SU-DHL-6 (cell line): ENCODE results near the gene SDK2.

Source experiments
- H2AFZ ChIP-seq: fragments of 200-600 bp; sonication (generic); 2 replicates; pipeline ENCODE4 v1.6.1; 2014; ENCODE audit warnings: low read depth, mild to moderate bottlenecking, moderate library complexity, mixed read lengths, antibody characterized with exemption, low read length; ENCODE audit not compliant: severe bottlenecking
- H3F3A ChIP-seq: fragments of 200-600 bp; shearing (Covaris generic); 2 replicates; pipeline ENCODE4 v1.6.0; 2016; ENCODE audit warnings: antibody characterized with exemption, mild to moderate bottlenecking; ENCODE audit not compliant: insufficient read depth
- H3K27ac ChIP-seq: fragments of 200-600 bp; sonication (generic); 2 replicates; pipeline ENCODE4 v1.5.1; 2016; ENCODE audit warnings: low read depth, mild to moderate bottlenecking, low read length, moderate library complexity, mixed read lengths
- H3K27me3 ChIP-seq: fragments of 200-600 bp; sonication (generic), shearing (Covaris generic); 2 replicates; pipeline ENCODE4 v1.6.0; 2014; ENCODE audit warnings: mild to moderate bottlenecking, low read length
- H3K36me3 ChIP-seq: fragments of 200-600 bp; sonication (generic); 2 replicates; pipeline ENCODE4 v1.6.1; 2014; ENCODE audit warnings: mild to moderate bottlenecking, low read length, mixed read lengths
- H3K4me2 ChIP-seq: fragments of 300-600, 200-600 bp; shearing (Covaris generic), sonication (generic); 2 replicates; pipeline ENCODE4 v1.6.0; 2014; ENCODE audit warnings: low read length, low read depth, mild to moderate bottlenecking; ENCODE audit not compliant: poor library complexity, severe bottlenecking
- H3K4me3 ChIP-seq: fragments of 200-600 bp; sonication (generic); 2 replicates; pipeline ENCODE4 v1.5.1; 2014; ENCODE audit warnings: antibody characterized with exemption, low read length, mild to moderate bottlenecking, mixed read lengths; ENCODE audit not compliant: insufficient read depth, poor library complexity, severe bottlenecking
- H3K79me2 ChIP-seq: fragments of 200-600 bp; sonication (generic); 2 replicates; pipeline ENCODE4 v1.6.1; 2014; ENCODE audit warnings: mild to moderate bottlenecking, low read length, moderate library complexity; ENCODE audit not compliant: insufficient read depth
- H3K9ac ChIP-seq: fragments of 200-600 bp; sonication (generic); 2 replicates; pipeline ENCODE4 v1.7.0; 2014; ENCODE audit warnings: mild to moderate bottlenecking, low read length
- H3K9me2 ChIP-seq: fragments of 200-600 bp; sonication (generic); replicated peaks from 2 replicates; pipeline ENCODE4 v1.6.1; 2014; ENCODE audit warnings: low read length; ENCODE audit not compliant: insufficient read depth
- H3K9me3 ChIP-seq: fragments of 200-600 bp; sonication (generic); 2 replicates; pipeline ENCODE4 v1.6.1; 2014; ENCODE audit warnings: low read length, mixed read lengths; ENCODE audit not compliant: insufficient read depth
- H4K20me1 ChIP-seq: fragments of 200-600 bp; sonication (generic); 2 replicates; pipeline ENCODE4 v1.6.1; 2014; ENCODE audit warnings: low read depth, mild to moderate bottlenecking, antibody characterized with exemption, low read length, moderate library complexity, mixed read lengths
- CTCF ChIP-seq: fragments of 200-600 bp; sonication (generic); IDR thresholded peaks from one replicate; pipeline ENCODE4 v1.5.1; 2017; ENCODE audit warnings: antibody characterized with exemption, mild to moderate bottlenecking, low read length, moderate library complexity; ENCODE audit not compliant: insufficient read depth, poor library complexity, severe bottlenecking
- EZH2phosphoT487 ChIP-seq: fragments of 200-600 bp; sonication (generic), shearing (Covaris generic); conservative IDR thresholded peaks from 2 replicates; pipeline ENCODE4 v1.6.1; 2018; ENCODE audit warnings: mild to moderate bottlenecking, antibody characterized with exemption, low read length, moderate library complexity, mixed read lengths

Gene SDK2

GRCh38 chr17:73290399-73291259 lies 353.6 kb downstream of the SDK2 start:
- no peak for TF ChIP-seq EZH2phosphoT487
- no peak for TF ChIP-seq CTCF
- Histone ChIP-seq H3K9me3 (no peaks in the 10 kb centered on the region), H3K9me2 (no peaks in the 10 kb centered on the region), H2AFZ (no peak overlapping the region), H3K27me3 (no peaks in the 10 kb centered on the region), H3K27ac (no peak overlapping the region), H3K79me2 (no peaks in the 10 kb centered on the region), H3K36me3 (no peaks in the 10 kb centered on the region), H3F3A (no peaks in the 10 kb centered on the region), H3K9ac (no peak overlapping the region), H3K4me2 (no peak overlapping the region), H4K20me1 (no peaks in the 10 kb centered on the region), H3K4me3 (no peak overlapping the region)

GRCh38 chr17:73289549-73290254 lies 354.5 kb downstream of the SDK2 start:
- Histone ChIP-seq H3K4me2 (no peak overlapping the region), H3K9ac (no peak overlapping the region), H3K27ac (no peak overlapping the region)

GRCh38 chr17:73288534-73289302 lies 355.5 kb downstream of the SDK2 start:
- Histone ChIP-seq H3F3A (no peaks in the 10 kb centered on the region), H3K36me3 (no peaks in the 10 kb centered on the region), H4K20me1 (no peaks in the 10 kb centered on the region), H3K9me3 (no peaks in the 10 kb centered on the region), H3K4me3 (no peak overlapping the region), H2AFZ (no peak overlapping the region), H3K9ac (no peak overlapping the region), H3K4me2 (no peak overlapping the region), H3K79me2 (no peaks in the 10 kb centered on the region), H3K9me2 (no peaks in the 10 kb centered on the region), H3K27ac (no peak overlapping the region), H3K27me3 (no peaks in the 10 kb centered on the region)
- TF ChIP-seq EZH2phosphoT487 (no peak), CTCF (no peak)

More at GRCh38 chr17:73289549-73290254, 354.5 kb downstream of the SDK2 start:
- Histone ChIP-seq H3K79me2 (no peaks in the 10 kb centered on the region), H2AFZ (no peak overlapping the region), H3K9me3 (no peaks in the 10 kb centered on the region), H3F3A (no peaks in the 10 kb centered on the region), H3K9me2 (no peaks in the 10 kb centered on the region), H4K20me1 (no peaks in the 10 kb centered on the region), H3K27me3 (no peaks in the 10 kb centered on the region), H3K4me3 (no peak overlapping the region), H3K36me3 (no peaks in the 10 kb centered on the region)
- TF ChIP-seq EZH2phosphoT487 (no peak), CTCF (no peak)
